Kidney epithelial cell (primary cell): ENCODE data around the gene CD320. TPM values are rescaled to one million over a fixed set of nuclear protein-coding genes. Genes with fewer than 3 reads are reported as not detected.

Experiments used
- DNase-seq: peaks from one replicate; pipeline ENCODE4 v3.0.0-alpha.2; 2010; ENCODE audit warnings: low read depth
- H3K27me3 ChIP-seq: 2 replicates; pipeline ENCODE4 v1.6.0; 2011; ENCODE audit warnings: low read length; ENCODE audit not compliant: control insufficient read depth, insufficient read depth
- H3K36me3 ChIP-seq: 2 replicates; pipeline ENCODE4 v1.5.1; 2011; ENCODE audit warnings: low read length; ENCODE audit not compliant: control insufficient read depth, insufficient read depth
- H3K4me3 ChIP-seq: 2 replicates; pipeline ENCODE4 v1.5.1; 2011; ENCODE audit warnings: low read depth, mild to moderate bottlenecking, control low read depth, low read length
- total RNA-seq: library from RNA; depleted of rRNA; stranded (reverse); fragments of >200 nt; gene quantifications from 2 replicates; pipeline ENCODE4 v1.2.3, GENCODE V29; 2015
- TF ChIP-seq, protein P1 (sequence below): IDR thresholded peaks from 2 replicates; pipeline ENCODE4 v1.5.1; 2011; ENCODE audit warnings: mild to moderate bottlenecking, moderate library complexity, low read length, control low read depth, inconsistent platforms; ENCODE audit not compliant: insufficient read depth, poor library complexity, severe bottlenecking

The CD320 gene
- total RNA-seq, 1 donor from 2014 or later, result 85.6 TPM

DNA sequence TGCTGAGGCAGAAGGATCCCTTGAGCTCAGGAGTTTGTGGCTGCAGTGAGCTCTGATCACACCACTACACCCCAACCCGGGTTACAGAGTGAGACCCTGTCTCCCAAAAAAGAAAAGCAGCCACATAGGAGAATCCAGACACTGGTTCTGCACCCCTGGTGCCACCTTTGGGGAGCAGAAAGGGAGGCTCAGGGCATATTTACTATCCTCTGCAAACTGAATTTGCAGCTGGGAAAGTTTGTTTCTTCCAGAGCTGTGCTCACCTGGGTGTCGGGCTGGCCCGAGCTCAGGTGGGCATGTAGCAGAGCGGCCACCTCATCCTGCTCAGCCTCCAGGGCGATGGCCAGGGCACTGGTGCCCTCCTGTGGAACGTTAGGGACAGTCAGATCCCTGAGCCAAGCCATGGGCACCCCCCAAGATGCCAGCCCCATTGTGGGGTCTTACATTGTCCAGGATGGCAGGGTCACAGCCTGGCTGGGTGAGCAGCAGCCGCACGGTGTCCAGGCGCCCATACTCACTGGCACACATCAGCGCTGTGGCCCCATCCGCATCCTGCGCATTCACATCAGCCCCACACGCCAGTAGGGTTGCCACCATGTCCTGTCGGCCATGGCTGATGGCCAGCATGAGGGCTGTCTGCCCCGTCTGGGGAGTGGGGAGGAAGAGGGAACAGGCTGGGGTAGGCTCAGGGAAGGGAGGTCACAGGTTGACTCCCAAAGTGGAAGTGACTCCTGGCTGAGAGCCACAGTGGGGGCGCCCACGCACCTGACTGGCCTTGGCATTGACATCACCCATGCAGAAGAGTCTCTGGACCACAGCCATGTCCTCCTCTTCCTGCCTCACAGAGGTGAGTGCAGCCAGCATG lies 16.3 kb upstream of the CD320 start:
- Histone ChIP-seq H3K36me3 (no peaks in the 10 kb centered on the region), H3K4me3 (no peak overlapping the region), H3K27me3 (peaks cover 4% of the 10 kb centered on the region)
- no peak for DNase-seq
- TF ChIP-seq, protein P1, sequence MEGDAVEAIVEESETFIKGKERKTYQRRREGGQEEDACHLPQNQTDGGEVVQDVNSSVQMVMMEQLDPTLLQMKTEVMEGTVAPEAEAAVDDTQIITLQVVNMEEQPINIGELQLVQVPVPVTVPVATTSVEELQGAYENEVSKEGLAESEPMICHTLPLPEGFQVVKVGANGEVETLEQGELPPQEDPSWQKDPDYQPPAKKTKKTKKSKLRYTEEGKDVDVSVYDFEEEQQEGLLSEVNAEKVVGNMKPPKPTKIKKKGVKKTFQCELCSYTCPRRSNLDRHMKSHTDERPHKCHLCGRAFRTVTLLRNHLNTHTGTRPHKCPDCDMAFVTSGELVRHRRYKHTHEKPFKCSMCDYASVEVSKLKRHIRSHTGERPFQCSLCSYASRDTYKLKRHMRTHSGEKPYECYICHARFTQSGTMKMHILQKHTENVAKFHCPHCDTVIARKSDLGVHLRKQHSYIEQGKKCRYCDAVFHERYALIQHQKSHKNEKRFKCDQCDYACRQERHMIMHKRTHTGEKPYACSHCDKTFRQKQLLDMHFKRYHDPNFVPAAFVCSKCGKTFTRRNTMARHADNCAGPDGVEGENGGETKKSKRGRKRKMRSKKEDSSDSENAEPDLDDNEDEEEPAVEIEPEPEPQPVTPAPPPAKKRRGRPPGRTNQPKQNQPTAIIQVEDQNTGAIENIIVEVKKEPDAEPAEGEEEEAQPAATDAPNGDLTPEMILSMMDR, result no peak

DNA sequence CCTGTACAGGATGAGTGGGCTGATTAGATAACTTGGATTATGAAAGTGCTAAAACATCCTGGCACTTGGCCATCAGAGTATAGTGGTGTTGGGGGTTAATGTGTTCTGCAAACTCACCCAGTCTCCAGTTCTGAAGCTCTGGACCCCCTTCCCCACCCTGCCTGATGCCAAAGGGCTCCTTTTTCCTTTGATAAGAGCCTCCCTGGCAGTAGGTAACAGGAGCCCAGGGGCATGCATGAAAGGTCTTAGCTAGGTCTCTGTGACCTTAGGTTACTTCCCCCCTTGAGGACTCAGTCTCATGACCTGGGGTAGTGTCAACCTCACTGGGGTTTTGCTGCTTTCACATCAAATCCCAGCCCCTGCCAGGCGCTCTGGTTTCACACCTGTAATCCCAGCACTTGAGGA lies 15.6 kb upstream of the CD320 start:
- TF ChIP-seq, protein P1, result no peak
- Histone ChIP-seq H3K4me3 (no peak overlapping the region), H3K36me3 (no peaks in the 10 kb centered on the region), H3K27me3 (peaks cover 4% of the 10 kb centered on the region)
- no peak for DNase-seq

DNA sequence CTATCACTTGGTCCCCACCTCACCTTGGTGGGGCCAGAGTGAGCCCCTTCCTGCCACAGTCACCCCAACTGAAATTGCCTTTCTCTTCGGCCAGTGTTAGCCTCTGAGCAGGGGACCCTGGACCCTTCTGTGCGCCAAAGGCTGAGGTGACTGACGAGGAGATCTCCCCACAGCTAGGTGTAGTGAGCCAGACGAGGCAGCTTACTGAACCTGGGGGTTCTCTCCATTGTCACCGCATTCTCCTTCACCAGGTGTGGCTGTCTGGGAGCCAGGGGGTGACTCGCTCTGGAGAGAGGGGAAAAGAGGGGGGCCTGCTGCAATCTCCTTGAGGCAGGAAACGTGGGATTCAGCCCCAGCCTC lies 14.5 kb upstream of the CD320 start:
- peak overlapping the region; percentile 76 for H3K4me3 ChIP-seq
- DNase-seq, result no peak
- H3K27me3 ChIP-seq, result no peaks in the 10 kb centered on the region
- H3K36me3 ChIP-seq, result no peaks in the 10 kb centered on the region
- TF ChIP-seq, protein P1, result no peak

DNA sequence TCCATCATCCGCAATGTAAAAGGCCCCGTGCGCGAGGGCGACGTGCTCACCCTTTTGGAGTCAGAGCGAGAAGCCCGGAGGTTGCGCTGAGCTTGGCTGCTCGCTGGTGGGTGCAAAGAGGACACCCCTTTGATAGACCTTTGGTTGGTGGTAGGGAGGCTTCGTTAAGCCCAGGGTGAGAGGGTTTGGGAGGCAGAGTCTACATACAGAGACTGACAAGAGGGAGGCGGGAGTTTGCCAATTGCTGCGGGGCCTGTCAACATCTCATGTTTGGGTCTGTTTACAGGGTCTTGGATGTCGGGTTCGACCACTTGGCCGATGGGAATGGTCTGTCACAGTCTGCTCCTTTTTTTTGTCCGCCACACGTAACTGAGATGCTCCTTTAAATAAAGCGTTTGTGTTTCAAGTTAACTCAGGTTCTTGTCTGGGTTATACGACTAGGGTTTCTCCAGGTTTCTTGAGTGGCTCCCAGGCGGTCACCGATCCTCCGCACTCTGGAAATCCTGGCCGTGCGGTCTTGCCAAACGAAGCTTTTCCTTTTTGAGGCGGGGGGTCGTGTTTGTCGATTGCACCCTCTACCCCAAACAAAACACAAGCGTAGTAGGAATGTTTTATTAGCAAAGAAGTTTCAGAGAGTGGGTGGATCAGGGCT lies 14.0 kb upstream of the CD320 start:
- DNase-seq, result no peak
- H3K27me3 ChIP-seq, result no peaks in the 10 kb centered on the region
- TF ChIP-seq, protein P1, result no peak
- no peaks in the 10 kb centered on the region for H3K36me3 ChIP-seq
- peak overlapping the region; percentile 76 for H3K4me3 ChIP-seq

DNA sequence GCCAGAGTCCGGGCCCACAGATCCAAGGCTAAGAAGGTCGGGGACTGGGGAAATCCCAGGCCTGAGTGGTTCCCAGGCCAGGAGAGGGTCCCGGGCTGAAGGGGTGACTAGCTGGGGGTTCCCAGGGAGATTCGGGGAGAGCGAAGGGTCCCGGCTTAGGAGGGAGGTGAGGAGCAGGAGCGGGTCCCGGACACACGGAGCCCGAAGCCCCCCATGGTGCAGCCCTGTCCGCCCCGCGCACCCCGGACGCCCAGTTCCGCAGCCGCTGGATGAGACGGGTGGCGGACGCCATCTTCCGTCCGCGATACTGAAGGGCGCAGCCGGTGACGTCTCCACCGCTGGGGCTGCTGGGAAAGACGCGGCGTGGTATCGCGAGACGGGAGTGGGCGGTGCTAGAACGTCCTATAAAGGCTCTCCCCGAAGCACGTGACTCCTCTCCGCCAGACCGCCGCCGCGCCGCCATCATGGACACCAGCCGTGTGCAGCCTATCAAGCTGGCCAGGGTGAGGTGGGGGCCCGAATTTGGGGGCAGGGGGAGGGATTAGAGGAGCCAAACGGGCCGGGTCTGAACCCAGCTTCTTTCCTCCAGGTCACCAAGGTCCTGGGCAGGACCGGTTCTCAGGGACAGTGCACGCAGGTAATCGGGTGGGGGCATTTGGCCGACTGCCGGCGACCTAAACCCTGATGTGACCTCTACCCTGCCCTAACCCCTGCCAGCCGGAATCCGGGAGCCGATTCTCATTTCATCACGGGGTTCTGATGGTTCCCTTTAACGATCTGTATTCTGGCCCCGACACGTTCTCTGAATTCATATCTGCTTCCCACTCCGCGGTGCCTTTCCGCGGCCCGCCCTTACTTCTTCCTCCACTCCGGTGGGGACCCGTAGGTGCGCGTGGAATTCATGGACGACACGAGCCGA lies 13.2 kb upstream of the CD320 start, which contains the start of the genes NDUFA7 and RPS28:
Gene NDUFA7, minus strand, starts transcription at position 309 of the 919 bp plus-strand sequence. Its CDS starts 17 bp downstream, at position 292.
Gene RPS28, plus strand, starts transcription at position 430 of the 919 bp plus-strand sequence. Its CDS starts 35 bp downstream, at position 465.
- Histone ChIP-seq H3K4me3 (peak within 1 kb of the TSS; percentile 76), H3K27me3 (no peaks in the 10 kb centered on the region), H3K36me3 (no peaks in the 10 kb centered on the region)
- DNase-seq, result no peak
- TF ChIP-seq, protein P1, result peak; percentile 19
